ACC112 (cell line): Measurements from ENCODE around the gene CLCN7.

ENCODE experiments used
- H2AFZ ChIP-seq: fragments of 200-600 bp; sonication (generic); one replicate; pipeline ENCODE4 v1.6.0; 2017; ENCODE audit warnings: antibody characterized with exemption, low read length; ENCODE audit not compliant: unreplicated experiment
- H3K27ac ChIP-seq: fragments of 200-600 bp; sonication (generic); 2 replicates; pipeline ENCODE4 v1.5.1; 2014; ENCODE audit warnings: low read depth, mild to moderate bottlenecking, antibody characterized with exemption, low read length, moderate library complexity
- H3K27me3 ChIP-seq: fragments of 200-600 bp; sonication (generic); 2 replicates; pipeline ENCODE4 v1.6.1; 2014; ENCODE audit warnings: mild to moderate bottlenecking, antibody characterized with exemption, low read length, moderate library complexity, mixed read lengths; ENCODE audit not compliant: insufficient read depth
- H3K36me3 ChIP-seq: fragments of 200-600 bp; sonication (generic); 2 replicates; pipeline ENCODE4 v1.6.1; 2016; ENCODE audit warnings: mild to moderate bottlenecking, antibody characterized with exemption, low read length, moderate library complexity, mixed read lengths; ENCODE audit not compliant: insufficient read depth
- H3K4me1 ChIP-seq: fragments of 200-600 bp; sonication (generic); one replicate; pipeline ENCODE4 v1.6.1; 2016; ENCODE audit warnings: low read length, mixed read lengths; ENCODE audit not compliant: insufficient read depth, unreplicated experiment, control insufficient read depth
- H3K4me3 ChIP-seq: fragments of 200-600 bp; sonication (generic); 2 replicates; pipeline ENCODE4 v1.5.1; 2014; ENCODE audit warnings: mild to moderate bottlenecking, low read depth, low read length
- H3K79me2 ChIP-seq: fragments of 200-600 bp; sonication (generic); one replicate; pipeline ENCODE4 v1.6.0; 2016; ENCODE audit warnings: low read length; ENCODE audit not compliant: control insufficient read depth, unreplicated experiment, insufficient read depth

The CLCN7 gene

GRCh38 chr16:1450841-1451240 is 24.0 kb downstream of the CLCN7 start:
- Histone ChIP-seq H3K79me2 (no peaks in the 10 kb centered on the region), H3K36me3 (peaks cover 11% of the 10 kb centered on the region; the same call in 1 of the 2 replicates), H2AFZ (no peak overlapping the region), H3K4me1 (no peaks in the 10 kb centered on the region), H3K4me3 (no peak overlapping the region), H3K27me3 (no peaks in the 10 kb centered on the region), H3K27ac (no peak overlapping the region)

DNA sequence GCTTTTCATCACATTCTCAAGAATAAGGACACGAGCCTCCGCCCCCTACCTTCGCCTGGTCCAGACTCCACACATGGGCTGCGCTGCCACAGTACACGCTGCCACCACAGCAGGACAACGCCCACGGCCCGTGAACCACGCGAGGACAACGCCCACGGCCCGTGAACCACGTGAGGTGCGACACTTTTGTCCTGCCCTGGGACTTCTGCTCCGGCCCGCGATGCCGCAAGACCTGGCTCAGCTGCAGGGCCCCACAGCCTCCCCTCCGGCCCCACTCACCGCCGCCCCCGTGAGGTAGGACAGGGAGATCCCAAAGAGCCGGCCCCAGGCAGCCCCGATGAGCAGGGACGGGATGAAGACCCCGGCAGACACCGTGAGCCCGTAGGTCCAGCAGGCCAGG is 24.6 kb downstream of the CLCN7 start:
- Histone ChIP-seq H3K36me3 (peaks cover 11% of the 10 kb centered on the region; the same call in 1 of the 2 replicates), H3K27ac (no peak overlapping the region)

GRCh38 chr16:1449201-1449788 is 25.5 kb downstream of the CLCN7 start:
- no peaks in the 10 kb centered on the region for H3K4me1 ChIP-seq
- no peak overlapping the region for H3K27ac ChIP-seq
- H2AFZ ChIP-seq, result no peak overlapping the region
- H3K36me3 ChIP-seq, result peaks cover 11% of the 10 kb centered on the region; the same call in 1 of the 2 replicates
- H3K79me2 ChIP-seq, result no peaks in the 10 kb centered on the region
- no peaks in the 10 kb centered on the region for H3K27me3 ChIP-seq
- H3K4me3 ChIP-seq, result no peak overlapping the region

More for the DNA sequence above, 24.6 kb downstream of the CLCN7 start:
- Histone ChIP-seq H3K79me2 (no peaks in the 10 kb centered on the region), H3K4me3 (no peak overlapping the region), H3K4me1 (no peaks in the 10 kb centered on the region), H3K27me3 (no peaks in the 10 kb centered on the region), H2AFZ (no peak overlapping the region)

GRCh38 chr16:1448536-1449116 is 26.2 kb downstream of the CLCN7 start:
- peaks cover 9% of the 10 kb centered on the region; the same call in 1 of the 2 replicates for H3K36me3 ChIP-seq
- H3K4me1 ChIP-seq, result no peaks in the 10 kb centered on the region
- H3K4me3 ChIP-seq, result no peak overlapping the region
- H3K27me3 ChIP-seq, result no peaks in the 10 kb centered on the region
- H3K27ac ChIP-seq, result no peak overlapping the region
- no peaks in the 10 kb centered on the region for H3K79me2 ChIP-seq
- H2AFZ ChIP-seq, result no peak overlapping the region

DNA sequence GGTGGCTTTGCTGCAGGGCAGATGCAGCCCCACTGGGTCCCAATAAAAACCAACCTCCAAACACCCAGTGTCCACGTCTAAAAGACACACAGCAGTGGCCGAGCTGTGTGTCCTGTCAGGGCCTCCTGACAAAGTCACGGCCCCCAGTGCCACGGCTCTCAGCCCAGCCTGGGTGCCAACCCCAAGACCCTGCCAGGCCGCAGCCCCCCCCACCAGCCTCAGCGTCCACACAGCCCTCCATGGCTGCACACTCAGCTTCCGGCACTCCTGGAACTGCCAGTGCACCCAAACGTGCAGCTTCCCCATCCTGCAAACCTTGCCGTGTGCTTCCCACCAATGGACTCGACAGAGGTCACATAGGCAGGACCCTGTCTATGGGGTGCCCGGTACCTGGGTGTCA is 26.9 kb downstream of the CLCN7 start:
- Histone ChIP-seq H3K27me3 (no peaks in the 10 kb centered on the region), H3K4me1 (no peaks in the 10 kb centered on the region), H3K27ac (no peak overlapping the region), H3K36me3 (peaks cover 7% of the 10 kb centered on the region; the same call in 1 of the 2 replicates), H3K79me2 (no peaks in the 10 kb centered on the region), H2AFZ (no peak overlapping the region), H3K4me3 (no peak overlapping the region)

DNA sequence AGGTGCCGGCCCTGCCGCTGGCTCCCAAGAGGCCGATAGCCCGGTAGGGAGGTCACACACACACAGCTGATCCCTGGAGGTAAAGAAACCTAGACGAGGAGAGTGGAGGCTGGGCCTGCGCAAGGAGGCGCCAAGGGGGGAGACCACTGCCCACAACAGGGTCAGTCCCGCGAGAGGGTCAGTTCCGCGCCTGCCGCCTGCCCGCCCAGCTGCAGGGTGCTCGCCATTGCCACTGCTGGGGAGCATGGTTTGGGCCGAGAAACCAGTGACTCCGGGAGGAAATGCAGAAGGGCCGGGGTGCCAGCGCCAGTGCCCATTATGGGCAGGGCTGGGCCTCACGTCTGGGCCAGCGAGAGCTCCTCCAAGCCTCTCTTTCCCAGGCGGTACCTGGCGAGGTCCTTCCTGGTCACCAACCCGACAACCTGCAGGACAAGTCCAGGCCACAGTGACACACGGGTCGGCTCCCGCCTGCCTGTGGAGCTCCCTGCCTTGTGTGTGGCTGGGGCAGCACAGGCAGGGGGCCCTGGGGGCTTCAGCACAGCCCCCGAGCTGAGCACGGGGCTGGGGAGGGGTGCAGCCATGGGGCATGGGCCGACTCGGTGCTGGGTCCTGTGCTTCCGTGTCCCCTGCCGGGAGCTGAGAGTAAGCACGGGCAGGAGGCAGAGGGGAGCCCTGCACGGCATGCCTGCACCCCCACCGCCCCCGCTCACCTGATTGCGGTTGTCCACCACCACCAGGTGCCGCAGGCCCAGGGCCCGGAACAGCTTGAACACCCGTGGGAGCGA is 28.3 kb downstream of the CLCN7 start:
- no peaks in the 10 kb centered on the region for H3K79me2 ChIP-seq
- H3K4me1 ChIP-seq, result no peaks in the 10 kb centered on the region
- no peak overlapping the region for H2AFZ ChIP-seq
- H3K27ac ChIP-seq, result no peak overlapping the region
- H3K4me3 ChIP-seq, result no peak overlapping the region
- H3K27me3 ChIP-seq, result no peaks in the 10 kb centered on the region
- H3K36me3 ChIP-seq, result peaks cover 5% of the 10 kb centered on the region; the same call in 1 of the 2 replicates

GRCh38 chr16:1445518-1446203 is 29.2 kb downstream of the CLCN7 start:
- peaks cover 3% of the 10 kb centered on the region; the same call in 1 of the 2 replicates for H3K36me3 ChIP-seq
- no peak overlapping the region for H3K27ac ChIP-seq
- H2AFZ ChIP-seq, result no peak overlapping the region
- H3K27me3 ChIP-seq, result no peaks in the 10 kb centered on the region
- H3K79me2 ChIP-seq, result no peaks in the 10 kb centered on the region
- H3K4me3 ChIP-seq, result no peak overlapping the region
- no peaks in the 10 kb centered on the region for H3K4me1 ChIP-seq

DNA sequence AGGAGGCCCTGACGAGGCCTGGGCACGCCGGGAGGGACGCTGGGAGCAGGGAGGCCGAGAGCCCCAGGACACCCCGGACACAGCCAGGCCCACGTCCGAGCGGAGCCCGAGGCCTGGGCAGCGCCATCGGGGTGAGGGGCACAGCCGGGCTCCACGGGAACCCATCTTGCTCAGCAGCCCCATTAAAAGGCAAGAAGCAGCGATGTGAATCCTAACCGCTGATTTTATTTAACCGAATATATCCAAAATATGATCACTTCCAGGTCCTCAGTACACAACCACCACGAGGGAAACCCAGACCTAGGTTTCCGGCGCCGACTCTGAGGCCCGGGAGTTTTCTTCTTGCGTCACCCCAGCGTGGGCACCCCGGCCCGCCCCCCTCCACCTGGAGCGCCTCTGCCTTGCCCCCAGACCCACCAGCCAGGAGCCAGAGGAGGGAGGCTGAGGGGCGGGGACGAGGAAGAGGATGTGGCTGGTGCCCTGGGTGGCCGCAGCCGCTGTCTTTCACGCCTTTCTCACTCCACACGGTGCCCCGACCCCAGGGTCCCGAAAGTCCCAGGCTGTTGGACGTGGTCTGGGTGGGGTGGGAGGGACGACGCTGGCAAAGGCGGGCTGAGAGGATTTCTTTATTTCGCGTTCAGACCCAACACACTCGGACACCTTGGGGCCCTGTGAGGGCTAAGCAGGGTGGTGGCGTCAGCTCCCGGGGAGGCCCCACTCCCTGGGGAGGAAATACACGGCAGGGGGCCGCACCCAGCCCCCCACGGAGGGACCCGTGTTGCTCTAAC is 29.9 kb downstream of the CLCN7 start:
- H3K27me3 ChIP-seq, result no peaks in the 10 kb centered on the region
- no peaks in the 10 kb centered on the region for H3K79me2 ChIP-seq
- peaks cover 3% of the 10 kb centered on the region; the same call in 1 of the 2 replicates for H3K36me3 ChIP-seq
- no peaks in the 10 kb centered on the region for H3K4me1 ChIP-seq
- H3K4me3 ChIP-seq, result no peak overlapping the region
- no peak overlapping the region for H3K27ac ChIP-seq
- H2AFZ ChIP-seq, result no peak overlapping the region

DNA sequence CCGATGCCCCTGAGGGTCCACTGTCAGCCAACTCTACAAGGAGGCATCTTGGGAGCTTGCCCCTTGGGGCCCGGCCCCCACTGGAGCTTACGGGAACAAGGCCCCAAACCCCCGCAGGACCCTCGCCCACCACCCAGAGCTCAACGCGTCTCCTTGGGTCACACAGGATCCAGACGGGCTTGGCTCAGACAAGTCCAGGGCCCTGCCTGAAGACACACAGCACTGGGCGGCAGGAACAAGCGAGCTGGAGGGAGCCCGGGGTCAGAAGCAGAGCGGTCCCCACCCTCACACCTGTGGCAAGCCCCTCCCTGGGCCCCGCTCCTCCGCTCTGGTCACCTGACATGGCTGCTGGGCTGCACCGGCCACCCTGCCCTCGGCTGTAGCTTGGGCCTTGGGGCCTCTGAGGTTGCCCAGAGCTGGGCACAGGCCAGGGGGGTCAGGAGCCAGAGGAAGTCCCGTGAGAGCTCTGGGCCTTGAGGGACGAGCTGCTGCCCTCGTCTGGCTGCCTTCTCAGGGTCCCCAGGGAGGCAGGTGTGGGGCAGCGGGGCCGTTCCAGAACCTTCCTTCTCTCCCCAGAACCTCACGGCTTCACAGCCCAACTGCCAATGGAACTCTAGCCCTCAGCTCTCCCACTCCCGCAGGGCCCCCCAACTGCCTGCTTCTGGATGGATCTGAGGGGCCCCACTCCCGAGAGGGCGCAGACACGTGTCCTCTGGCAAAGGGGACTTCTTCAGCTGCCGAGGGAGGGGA is 30.7 kb downstream of the CLCN7 start, which contains the start of gene CCDC154:
TSS of gene CCDC154 (minus strand) at position 577 of the 750 bp plus-strand sequence. CDS start at position 343, 234 bp downstream.
- peaks cover 3% of the 10 kb centered on the region; the same call in 1 of the 2 replicates for H3K36me3 ChIP-seq
- no peak within 1 kb of the TSS for H3K27ac ChIP-seq
- H3K4me1 ChIP-seq, result no peaks in the 10 kb centered on the region
- no peak within 1 kb of the TSS for H3K4me3 ChIP-seq
- H2AFZ ChIP-seq, result no peak within 1 kb of the TSS
- no peaks in the 10 kb centered on the region for H3K27me3 ChIP-seq
- H3K79me2 ChIP-seq, result no peaks in the 10 kb centered on the region
